Esophagus squamous epithelium (tissue), 4 donors: ENCODE measurements around the gene KIF18B.

ENCODE experiments used
- POLR2A ChIP-seq, 4 donors: fragments of 450-650 bp; IDR thresholded peaks; one replicate each; pipeline ENCODE4 v1.6.1; 2017; ENCODE audit warnings: antibody characterized with exemption in 4 of 4, mild to moderate bottlenecking in 4 of 4, moderate library complexity in 3 of 4
- TF ChIP-seq, protein P1 (sequence below), 6 experiments: fragments of 450-650 bp in 4 of 6; fragments of 200-600 bp in 2 of 6; sonication (generic) in 2 of 6; IDR thresholded peaks; one replicate each; pipeline ENCODE4 v1.5.1; 2016 to 2019; ENCODE audit warnings: antibody characterized with exemption in 6 of 6, mild to moderate bottlenecking in 4 of 6, moderate library complexity in 4 of 6

- TF ChIP-seq, protein P1, sequence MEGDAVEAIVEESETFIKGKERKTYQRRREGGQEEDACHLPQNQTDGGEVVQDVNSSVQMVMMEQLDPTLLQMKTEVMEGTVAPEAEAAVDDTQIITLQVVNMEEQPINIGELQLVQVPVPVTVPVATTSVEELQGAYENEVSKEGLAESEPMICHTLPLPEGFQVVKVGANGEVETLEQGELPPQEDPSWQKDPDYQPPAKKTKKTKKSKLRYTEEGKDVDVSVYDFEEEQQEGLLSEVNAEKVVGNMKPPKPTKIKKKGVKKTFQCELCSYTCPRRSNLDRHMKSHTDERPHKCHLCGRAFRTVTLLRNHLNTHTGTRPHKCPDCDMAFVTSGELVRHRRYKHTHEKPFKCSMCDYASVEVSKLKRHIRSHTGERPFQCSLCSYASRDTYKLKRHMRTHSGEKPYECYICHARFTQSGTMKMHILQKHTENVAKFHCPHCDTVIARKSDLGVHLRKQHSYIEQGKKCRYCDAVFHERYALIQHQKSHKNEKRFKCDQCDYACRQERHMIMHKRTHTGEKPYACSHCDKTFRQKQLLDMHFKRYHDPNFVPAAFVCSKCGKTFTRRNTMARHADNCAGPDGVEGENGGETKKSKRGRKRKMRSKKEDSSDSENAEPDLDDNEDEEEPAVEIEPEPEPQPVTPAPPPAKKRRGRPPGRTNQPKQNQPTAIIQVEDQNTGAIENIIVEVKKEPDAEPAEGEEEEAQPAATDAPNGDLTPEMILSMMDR (IDR thresholded peaks at IDR 0.05): peak; percentile 52 to 87 (median 82)
- no peak for TF ChIP-seq POLR2A (IDR thresholded peaks at IDR 0.05)
These were observed 27.5 kb downstream of the KIF18B start for GRCh38 chr17:44919885-44920564.
